ENCODE results near the gene DBNDD1. TPM values are rescaled to one million over a fixed set of nuclear protein-coding genes. Genes with fewer than 3 reads are reported as not detected.
"Not testable (repeated sequence)": the region's sequence is repeated elsewhere in the genome, so short reads cannot be mapped to it uniquely, and the experiment has no call there.

Gene DBNDD1, protein sequence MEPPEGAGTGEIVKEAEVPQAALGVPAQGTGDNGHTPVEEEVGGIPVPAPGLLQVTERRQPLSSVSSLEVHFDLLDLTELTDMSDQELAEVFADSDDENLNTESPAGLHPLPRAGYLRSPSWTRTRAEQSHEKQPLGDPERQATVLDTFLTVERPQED
- total RNA-seq, result 1 to 10 TPM; 1.2 to 1.5 TPM

- no peak for ATAC-seq
- Mint-ChIP-seq H3K9me3 (ENCODE audit: low read depth) (peaks cover 4% of the 10 kb centered on the region), H3K4me3 (peak within 1 kb of the TSS; percentile 64), H3K27ac (peak within 1 kb of the TSS; percentile 14), H3K27me3 (peaks cover 5% of the 10 kb centered on the region), H3K4me1 (peaks cover 16% of the 10 kb centered on the region), H3K36me3 (ENCODE audit: low read depth) (peaks cover 2% of the 10 kb centered on the region)
- POLR2A ChIA-PET, result interaction anchor here (0.6 to 1.2 kb wide), 2 partner anchors 10 to 21 kb away, joined by 3 read pairs; no protein-coding TSS in a partner anchor
- intact Hi-C loops (cut with DNase I, micrococcal nuclease), result no loop called here
- DNase-seq, result peak; percentile 20
- CTCF ChIA-PET, result interaction anchor here (0.7 to 1.5 kb wide), 4 partner anchors 10 to 82 kb away, joined by 3 to 5 read pairs (median 4); no protein-coding TSS in a partner anchor
Measured at GRCh38 chr16:90018652-90019542, at the start of gene DBNDD1. Gene DBNDD1, minus strand, starts transcription at chr16:90019456. Its CDS starts 115 bp downstream, at chr16:90019341.

DNA sequence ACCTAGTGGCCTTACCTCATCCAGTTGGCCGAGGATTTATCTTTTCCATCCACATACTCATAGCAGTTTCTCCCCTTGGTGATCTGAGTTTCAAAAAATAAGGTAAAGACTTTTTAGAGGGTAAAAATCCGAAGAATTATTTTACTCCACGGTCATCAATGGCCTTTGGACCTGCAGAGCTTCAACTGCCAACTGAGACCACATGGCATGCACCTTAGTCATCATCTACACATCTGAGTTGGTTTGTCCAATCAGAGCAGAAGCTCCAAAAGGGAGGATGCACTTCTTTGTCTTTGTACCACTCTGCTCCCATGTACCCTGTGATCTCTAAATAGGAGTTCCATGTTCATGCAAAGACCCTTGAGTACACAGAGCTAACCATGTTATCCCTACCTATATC is 42.2 kb upstream of the DBNDD1 start:
- intact Hi-C loops (cut with DNase I, micrococcal nuclease), result no loop called here
- Mint-ChIP-seq H3K9me3 (ENCODE audit: low read depth) (no peaks in the 10 kb centered on the region), H3K4me1 (peaks cover 13% of the 10 kb centered on the region), H3K36me3 (ENCODE audit: low read depth) (no peaks in the 10 kb centered on the region), H3K27me3 (peaks cover 4% of the 10 kb centered on the region), H3K27ac (no peak overlapping the region), H3K4me3 (no peak overlapping the region)
- ATAC-seq (no peak), DNase-seq (no peak)
- POLR2A ChIA-PET, result no interaction called here
- CTCF ChIA-PET, result no interaction called here

DNA sequence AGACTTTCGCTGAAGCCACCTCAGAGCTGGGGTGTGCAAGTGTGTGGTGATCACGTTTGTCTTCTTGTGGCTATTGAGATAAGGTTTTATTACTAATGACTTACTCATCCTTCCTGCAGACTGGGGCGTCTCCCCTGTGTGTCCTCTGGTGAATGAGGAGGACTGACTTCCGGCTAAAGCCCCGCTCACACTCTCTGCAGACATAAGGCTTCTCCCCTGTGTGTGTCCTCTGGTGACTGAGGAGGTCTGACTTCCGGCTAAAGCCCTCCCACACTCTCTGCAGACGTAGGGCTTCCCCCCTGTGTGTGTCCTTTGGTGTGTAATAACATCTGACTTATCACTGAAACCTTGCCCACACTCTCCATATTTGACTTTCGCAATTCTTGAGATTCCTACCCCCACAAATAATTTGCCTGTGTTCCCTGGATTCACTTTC is 38.5 kb upstream of the DBNDD1 start:
- Mint-ChIP-seq H3K4me3 (no peak overlapping the region), H3K27ac (no peak overlapping the region)

DNA sequence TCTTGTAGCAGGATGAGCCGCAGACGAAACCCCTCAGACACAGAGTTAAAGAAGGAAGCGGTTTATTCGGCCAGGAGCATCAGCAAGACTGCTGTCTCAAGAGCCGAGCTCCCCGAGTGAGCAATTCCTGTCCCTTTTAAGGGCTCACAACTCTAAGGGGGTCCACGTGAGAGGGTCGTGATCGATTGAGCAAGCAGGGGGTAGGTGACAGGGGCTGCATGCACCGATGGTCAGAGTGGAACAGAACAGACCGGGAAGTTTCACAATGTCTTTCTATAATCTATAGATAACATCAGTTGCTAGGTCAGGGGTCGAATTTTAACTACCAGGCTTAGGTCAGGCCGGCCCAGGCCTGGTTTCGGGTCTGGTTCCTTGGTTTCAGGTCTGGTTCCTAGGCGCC is 37.3 kb upstream of the DBNDD1 start:
- CTCF ChIA-PET; H3K27ac Mint-ChIP-seq; H3K36me3 Mint-ChIP-seq (ENCODE audit: low read depth); DNase-seq; POLR2A ChIA-PET; intact Hi-C loops (cut with DNase I, micrococcal nuclease); H3K4me3 Mint-ChIP-seq; ATAC-seq; H3K27me3 Mint-ChIP-seq: not testable (repeated sequence)
- H3K4me1 Mint-ChIP-seq, result peaks cover 13% of the 10 kb centered on the region
- peaks cover 18% of the 10 kb centered on the region for H3K9me3 Mint-ChIP-seq (ENCODE audit: low read depth)

More for the DNA sequence above, 38.5 kb upstream of the DBNDD1 start:
- H3K4me1 Mint-ChIP-seq, result peaks cover 13% of the 10 kb centered on the region
- H3K9me3 Mint-ChIP-seq (ENCODE audit: low read depth), result peaks cover 18% of the 10 kb centered on the region
- ChIA-PET POLR2A (no interaction called here), CTCF (interaction anchor here (0.7 kb wide), 1 partner anchor 13 kb away, joined by 3 read pairs; no protein-coding TSS in a partner anchor)
- ATAC-seq, result peak; percentile 92
- DNase-seq, result peak; percentile 46
- H3K36me3 Mint-ChIP-seq (ENCODE audit: low read depth), result peaks cover 9% of the 10 kb centered on the region
- peaks cover 7% of the 10 kb centered on the region for H3K27me3 Mint-ChIP-seq
- intact Hi-C loops (cut with DNase I, micrococcal nuclease), result no loop called here

GRCh38 chr16:90055371-90055770 is 36.1 kb upstream of the DBNDD1 start:
- Mint-ChIP-seq H3K27ac (no peak overlapping the region), H3K36me3 (ENCODE audit: low read depth) (peaks cover 9% of the 10 kb centered on the region), H3K9me3 (ENCODE audit: low read depth) (peaks cover 18% of the 10 kb centered on the region), H3K4me3 (no peak overlapping the region), H3K4me1 (peaks cover 13% of the 10 kb centered on the region), H3K27me3 (peaks cover 7% of the 10 kb centered on the region)
- ChIA-PET CTCF (no interaction called here), POLR2A (no interaction called here)
- no peak for DNase-seq
- intact Hi-C loops (cut with DNase I, micrococcal nuclease), result no loop called here
- no peak for ATAC-seq

- POLR2A ChIA-PET, result no interaction called here
- CTCF ChIA-PET, result no interaction called here
- peaks cover 9% of the 10 kb centered on the region for H3K36me3 Mint-ChIP-seq (ENCODE audit: low read depth)
- no peak overlapping the region for H3K27ac Mint-ChIP-seq
- intact Hi-C loops (cut with DNase I, micrococcal nuclease), result no loop called here
- H3K27me3 Mint-ChIP-seq, result peaks cover 7% of the 10 kb centered on the region
- ATAC-seq (no peak), DNase-seq (no peak)
- peaks cover 13% of the 10 kb centered on the region for H3K4me1 Mint-ChIP-seq
- peaks cover 18% of the 10 kb centered on the region for H3K9me3 Mint-ChIP-seq (ENCODE audit: low read depth)
- no peak overlapping the region for H3K4me3 Mint-ChIP-seq
Measured at GRCh38 chr16:90054554-90054953, 35.3 kb upstream of the DBNDD1 start.

DNA sequence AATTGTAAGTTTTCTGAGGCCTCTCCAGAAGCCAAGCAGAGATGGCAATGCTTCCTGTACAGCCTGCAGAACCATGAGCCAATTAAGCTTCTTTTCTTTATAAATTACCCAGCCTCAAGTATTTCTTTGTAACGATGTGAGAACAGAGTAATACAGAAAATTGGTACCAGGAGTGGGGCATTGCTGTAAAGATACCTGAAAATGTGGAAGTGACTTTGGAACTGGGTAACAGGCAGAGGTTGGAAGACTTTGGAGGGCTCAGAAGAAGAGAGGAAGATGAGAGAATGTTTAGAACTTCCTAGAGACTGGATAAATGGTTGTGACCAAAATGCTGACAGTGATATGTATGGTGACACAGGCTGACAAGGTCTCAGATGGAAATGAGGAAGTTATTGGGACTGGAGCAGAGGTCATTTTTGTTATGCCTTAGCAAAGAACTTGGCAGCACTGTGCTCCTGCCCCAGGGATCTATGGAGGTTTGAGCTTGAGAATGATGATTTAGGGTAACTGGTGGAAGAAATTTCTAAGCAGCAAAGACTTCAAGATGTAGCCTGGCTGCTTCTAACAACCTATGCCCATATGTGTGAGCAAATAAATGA is 34.7 kb upstream of the DBNDD1 start:
- H3K4me3 Mint-ChIP-seq, result no peak overlapping the region
- H3K36me3 Mint-ChIP-seq (ENCODE audit: low read depth), result peaks cover 9% of the 10 kb centered on the region
- H3K27ac Mint-ChIP-seq, result no peak overlapping the region
- H3K4me1 Mint-ChIP-seq, result peaks cover 13% of the 10 kb centered on the region
- ChIA-PET CTCF (no interaction called here), POLR2A (no interaction called here)
- no peak for ATAC-seq
- intact Hi-C loops (cut with DNase I, micrococcal nuclease), result no loop called here
- no peak for DNase-seq
- peaks cover 7% of the 10 kb centered on the region for H3K27me3 Mint-ChIP-seq
- H3K9me3 Mint-ChIP-seq (ENCODE audit: low read depth), result peaks cover 18% of the 10 kb centered on the region

DNA sequence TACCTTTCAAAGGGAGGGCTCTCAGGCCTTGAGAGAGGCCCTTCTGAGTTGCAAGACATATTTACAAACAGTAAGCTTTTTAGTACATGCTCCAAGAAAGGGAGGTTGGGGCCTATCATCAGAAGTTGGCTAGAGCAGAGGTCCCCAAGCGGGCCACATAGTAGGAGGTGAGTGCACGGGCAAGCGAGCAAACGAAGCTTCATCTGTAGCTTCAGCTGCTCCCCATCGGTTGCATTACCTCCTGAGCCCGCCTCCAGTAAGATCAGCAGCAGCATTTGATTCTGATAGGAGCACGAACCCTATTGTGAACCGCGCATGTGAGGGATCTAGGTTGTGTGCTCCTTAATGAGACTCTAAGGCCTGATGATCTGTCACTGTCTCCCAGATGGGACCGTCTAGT is 31.7 kb upstream of the DBNDD1 start:
- intact Hi-C loops (cut with DNase I, micrococcal nuclease), result no loop called here
- Mint-ChIP-seq H3K9me3 (ENCODE audit: low read depth) (peaks cover 18% of the 10 kb centered on the region), H3K27ac (no peak overlapping the region), H3K4me1 (peaks cover 4% of the 10 kb centered on the region), H3K27me3 (peaks cover 16% of the 10 kb centered on the region), H3K4me3 (no peak overlapping the region), H3K36me3 (ENCODE audit: low read depth) (peaks cover 9% of the 10 kb centered on the region)
- ATAC-seq (no peak), DNase-seq (no peak)
- ChIA-PET CTCF (interaction anchor here (0.6 kb wide), 1 partner anchor 54 kb away, joined by 5 read pairs; no protein-coding TSS in a partner anchor), POLR2A (no interaction called here)

GRCh38 chr16:90048737-90049330 is 29.6 kb upstream of the DBNDD1 start:
- Mint-ChIP-seq H3K27ac (no peak overlapping the region), H3K36me3 (ENCODE audit: low read depth) (peaks cover under 1% of the 10 kb centered on the region), H3K9me3 (ENCODE audit: low read depth) (peaks cover 7% of the 10 kb centered on the region), H3K4me1 (peaks cover 4% of the 10 kb centered on the region), H3K4me3 (no peak overlapping the region), H3K27me3 (peaks cover 13% of the 10 kb centered on the region)
- intact Hi-C loops (cut with DNase I, micrococcal nuclease), result no loop called here
- POLR2A ChIA-PET, result no interaction called here
- ATAC-seq, result no peak
- CTCF ChIA-PET, result no interaction called here
- no peak for DNase-seq

DNA sequence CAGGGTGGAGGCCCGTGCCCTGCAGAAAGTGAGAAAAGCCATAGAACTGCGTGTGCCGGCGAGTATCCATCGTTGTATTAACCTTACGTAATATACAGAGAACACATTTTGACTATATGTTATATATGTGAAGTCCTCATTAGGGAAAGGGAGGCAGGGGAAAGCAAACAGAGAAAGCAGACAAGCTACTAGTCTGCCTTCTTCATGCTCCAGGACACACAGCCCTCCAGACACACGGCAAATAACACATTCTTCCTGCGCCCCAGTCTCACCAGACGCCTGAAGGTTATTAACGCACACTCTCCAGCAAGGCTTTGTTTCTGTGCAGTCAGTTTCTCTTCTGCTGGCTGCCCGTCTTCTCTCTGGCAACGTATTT is 29.1 kb upstream of the DBNDD1 start:
- intact Hi-C loops (cut with DNase I, micrococcal nuclease), result no loop called here
- Mint-ChIP-seq H3K4me3 (no peak overlapping the region), H3K4me1 (peaks cover 4% of the 10 kb centered on the region), H3K27ac (no peak overlapping the region), H3K27me3 (peaks cover 12% of the 10 kb centered on the region), H3K36me3 (ENCODE audit: low read depth) (peaks cover 1% of the 10 kb centered on the region), H3K9me3 (ENCODE audit: low read depth) (peaks cover 5% of the 10 kb centered on the region)
- no peak for ATAC-seq
- CTCF ChIA-PET, result no interaction called here
- no peak for DNase-seq
- POLR2A ChIA-PET, result no interaction called here

GRCh38 chr16:90047714-90048346 is 28.6 kb upstream of the DBNDD1 start:
- Mint-ChIP-seq H3K27me3 (peaks cover 8% of the 10 kb centered on the region), H3K27ac (no peak overlapping the region), H3K4me3 (no peak overlapping the region), H3K36me3 (ENCODE audit: low read depth) (peaks cover 1% of the 10 kb centered on the region), H3K4me1 (peaks cover 4% of the 10 kb centered on the region), H3K9me3 (ENCODE audit: low read depth) (no peaks in the 10 kb centered on the region)
- ChIA-PET CTCF (no interaction called here), POLR2A (no interaction called here)
- DNase-seq (peak; percentile 25), ATAC-seq (no peak)
- intact Hi-C loops (cut with DNase I, micrococcal nuclease), result loop anchor here in 1 of 2 experiments (1.0 kb wide), 1 partner anchor 29 kb away; the partner anchor contains the start of gene PRDM7
